HepG2 (cell line): ENCODE measurements around the gene NEDD4L. TPM values are rescaled to one million over a fixed set of nuclear protein-coding genes. Genes with fewer than 3 reads are reported as not detected.
A peak's percentile ranks its signal among the peaks of the same experiment; 100 is the strongest.

Experiments used
- ADNP ChIP-seq: sonication (generic); formaldehyde crosslinking; IDR thresholded peaks from 2 replicates; pipeline ENCODE4 v1.4.0; 2020; ENCODE audit warnings: missing genetic modification reagents
- AHDC1 ChIP-seq: sonication (generic); formaldehyde crosslinking; IDR thresholded peaks from 2 replicates; pipeline ENCODE4 v1.5.1; 2020; ENCODE audit warnings: mild to moderate bottlenecking, missing genetic modification reagents, borderline replicate concordance
- CBX2 ChIP-seq, 2 experiments: fragments of 200-600 bp in 1 of 2; sonication (generic); formaldehyde crosslinking in 1 of 2; IDR thresholded peaks; 2 replicates each; pipeline versions ENCODE4 v1.7.0 to v1.8.1; 2018 to 2022; ENCODE audit warnings: low read depth in 2 of 2, low read length in 1 of 2, mild to moderate bottlenecking in 1 of 2, missing genetic modification reagents in 1 of 2
- HOXA5 ChIP-seq: sonication (generic); formaldehyde crosslinking; IDR thresholded peaks from 2 replicates; pipeline ENCODE4 v1.4.0; 2020; ENCODE audit warnings: missing genetic modification reagents
- JUND ChIP-seq: sonication (generic); formaldehyde crosslinking; IDR thresholded peaks from 2 replicates; pipeline ENCODE4 v1.8.0; 2022; ENCODE audit warnings: mild to moderate bottlenecking, missing genetic modification reagents
- LRRFIP1 ChIP-seq: sonication (generic); formaldehyde crosslinking; conservative IDR thresholded peaks from 2 replicates; pipeline ENCODE4 v1.4.0; 2020; ENCODE audit warnings: missing genetic modification reagents
- POGZ ChIP-seq: sonication (generic); formaldehyde crosslinking; IDR thresholded peaks from 2 replicates; pipeline ENCODE4 v1.4.0; 2020; ENCODE audit warnings: mild to moderate bottlenecking, missing genetic modification reagents
- RCOR2 ChIP-seq: IDR thresholded peaks from 2 replicates; pipeline ENCODE4 v1.6.1; 2016; ENCODE audit warnings: missing biosample characterization, missing genetic modification reagents
- SALL1 ChIP-seq: sonication (generic); formaldehyde crosslinking; IDR thresholded peaks from 2 replicates; pipeline ENCODE4 v1.8.0; 2022; ENCODE audit warnings: mild to moderate bottlenecking, missing genetic modification reagents
- SRF ChIP-seq: IDR thresholded peaks from 2 replicates; pipeline ENCODE4 v1.6.1; 2011; ENCODE audit warnings: mild to moderate bottlenecking, low read depth, low read length, moderate library complexity
- U2AF1 ChIP-seq: fragments of 200-400 bp; formaldehyde crosslinking; optimal IDR thresholded peaks from 2 replicates; pipeline ENCODE3; 2017; ENCODE audit warnings: mild to moderate bottlenecking, low read depth, low read length
- ZBTB33 ChIP-seq: sonication (generic); formaldehyde crosslinking; IDR thresholded peaks from 2 replicates; pipeline ENCODE4 v1.4.0; 2020; ENCODE audit warnings: missing genetic modification reagents
- ZMYM2 ChIP-seq: sonication (generic); formaldehyde crosslinking; IDR thresholded peaks from 2 replicates; pipeline ENCODE4 v1.8.0; 2022; ENCODE audit warnings: mild to moderate bottlenecking, missing genetic modification reagents
- ZNF124 ChIP-seq: sonication (generic); formaldehyde crosslinking; IDR thresholded peaks from 2 replicates; pipeline ENCODE4 v1.4.0; 2020; ENCODE audit warnings: missing genetic modification reagents
- ZNF713 ChIP-seq: sonication (generic); formaldehyde crosslinking; IDR thresholded peaks from 2 replicates; pipeline ENCODE4 v1.4.0; 2020; ENCODE audit warnings: mild to moderate bottlenecking, missing genetic modification reagents
- polyA plus RNA-seq, 8 experiments: library from polyadenylated mRNA; depleted of rRNA in 3 of 8; stranded (reverse) in 7 of 8; unstranded in 1 of 8; fragments of >200 nt; fragmentation: Illumina TruSeq in 4 of 8; extraction: Trizol in 4 of 8; gene quantifications; 2 replicates each; pipeline versions ENCODE4 v1.2.1 to v1.2.3, GENCODE V29; 2011 to 2016; ENCODE audit warnings: low read depth in 4 of 8, missing spikeins in 1 of 8, mixed read lengths in 1 of 8; ENCODE audit not compliant: insufficient read depth in 1 of 8
- total RNA-seq, 5 experiments: library from RNA; depleted of rRNA; stranded (reverse); fragments of >200 nt; fragmentation: Illumina TruSeq; extraction: Trizol; gene quantifications; 2 replicates each; pipeline ENCODE4 v1.2.3, GENCODE V29; 2016; ENCODE audit warnings: low read depth in 1 of 5
- TF ChIP-seq, protein P1 (sequence below): IDR thresholded peaks from 2 replicates; pipeline ENCODE4 v1.4.0; 2020; ENCODE audit warnings: mild to moderate bottlenecking, missing genetic modification reagents

NEDD4L gene
- total and polyA plus RNA-seq, 2 of the 13 experiments (the other 11 are each of a cell fraction or from before 2014, with no cell fraction given) = 168 to 390 TPM

GRCh38 chr18:58023108-58023507 lies 20.9 kb upstream of the NEDD4L start (continued):
- TF ChIP-seq, protein P1, sequence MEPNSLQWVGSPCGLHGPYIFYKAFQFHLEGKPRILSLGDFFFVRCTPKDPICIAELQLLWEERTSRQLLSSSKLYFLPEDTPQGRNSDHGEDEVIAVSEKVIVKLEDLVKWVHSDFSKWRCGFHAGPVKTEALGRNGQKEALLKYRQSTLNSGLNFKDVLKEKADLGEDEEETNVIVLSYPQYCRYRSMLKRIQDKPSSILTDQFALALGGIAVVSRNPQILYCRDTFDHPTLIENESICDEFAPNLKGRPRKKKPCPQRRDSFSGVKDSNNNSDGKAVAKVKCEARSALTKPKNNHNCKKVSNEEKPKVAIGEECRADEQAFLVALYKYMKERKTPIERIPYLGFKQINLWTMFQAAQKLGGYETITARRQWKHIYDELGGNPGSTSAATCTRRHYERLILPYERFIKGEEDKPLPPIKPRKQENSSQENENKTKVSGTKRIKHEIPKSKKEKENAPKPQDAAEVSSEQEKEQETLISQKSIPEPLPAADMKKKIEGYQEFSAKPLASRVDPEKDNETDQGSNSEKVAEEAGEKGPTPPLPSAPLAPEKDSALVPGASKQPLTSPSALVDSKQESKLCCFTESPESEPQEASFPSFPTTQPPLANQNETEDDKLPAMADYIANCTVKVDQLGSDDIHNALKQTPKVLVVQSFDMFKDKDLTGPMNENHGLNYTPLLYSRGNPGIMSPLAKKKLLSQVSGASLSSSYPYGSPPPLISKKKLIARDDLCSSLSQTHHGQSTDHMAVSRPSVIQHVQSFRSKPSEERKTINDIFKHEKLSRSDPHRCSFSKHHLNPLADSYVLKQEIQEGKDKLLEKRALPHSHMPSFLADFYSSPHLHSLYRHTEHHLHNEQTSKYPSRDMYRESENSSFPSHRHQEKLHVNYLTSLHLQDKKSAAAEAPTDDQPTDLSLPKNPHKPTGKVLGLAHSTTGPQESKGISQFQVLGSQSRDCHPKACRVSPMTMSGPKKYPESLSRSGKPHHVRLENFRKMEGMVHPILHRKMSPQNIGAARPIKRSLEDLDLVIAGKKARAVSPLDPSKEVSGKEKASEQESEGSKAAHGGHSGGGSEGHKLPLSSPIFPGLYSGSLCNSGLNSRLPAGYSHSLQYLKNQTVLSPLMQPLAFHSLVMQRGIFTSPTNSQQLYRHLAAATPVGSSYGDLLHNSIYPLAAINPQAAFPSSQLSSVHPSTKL (CRISPR knock-in tag) = 0 out of 2 replicates have a peak, but pooled peaks have one; percentile 9
- TF ChIP-seq ADNP (0 out of 2 replicates have a peak, but pooled peaks have one; percentile 19), CBX2 (IDR thresholded peaks at IDR 0.05; ENCODE audit: low read depth, low read length) (no peak), CBX2 (CRISPR knock-in tag; IDR thresholded peaks at IDR 0.05; ENCODE audit: low read depth) (no peak), RCOR2 (CRISPR knock-in tag) (peak; percentile 69), SALL1 (CRISPR knock-in tag) (peak; percentile 45; the same call in 1 of the 2 replicates), ZNF124 (CRISPR knock-in tag) (no peak), JUND (CRISPR knock-in tag) (no peak), LRRFIP1 (CRISPR knock-in tag) (no peak), SRF (no peak), ZNF713 (CRISPR knock-in tag) (no peak), U2AF1 (no peak), HOXA5 (no peak), ZBTB33 (CRISPR knock-in tag) (0 out of 2 replicates have a peak, but pooled peaks have one; percentile 25), AHDC1 (CRISPR knock-in tag) (no peak), POGZ (CRISPR knock-in tag) (0 out of 2 replicates have a peak, but pooled peaks have one; percentile 29), ZMYM2 (CRISPR knock-in tag) (peak; percentile 76)
